Psoas muscle (tissue), 8 donors: Measurements from ENCODE around the gene CFAP141. TPM values are rescaled to one million over a fixed set of nuclear protein-coding genes. Genes with fewer than 3 reads are reported as not detected.
"Not testable (repeated sequence)": the region's sequence is repeated elsewhere in the genome, so short reads cannot be mapped to it uniquely, and the experiment has no call there.

Source experiments
- ATAC-seq, 4 donors: fragments of 200-7000 bp; cut with Tn5 transposase; one replicate each; pipeline ENCODE4 v1.9.1; 2020; ENCODE audit warnings: moderate library complexity in 3 of 4, mild to moderate bottlenecking in 2 of 4
- DNase-seq, 2 donors: peaks; one replicate each; pipeline ENCODE4 v3.0.0-alpha.2; 2020
- H3K27ac ChIP-seq: fragments of 200-600 bp; one replicate; pipeline ENCODE4 v1.8.0; 2022
- H3K27me3 ChIP-seq, 3 donors: fragments of 200-600 bp in 1 of 3; one replicate each; pipeline versions ENCODE4 v1.6.1 to v1.8.0; 2013 to 2022; ENCODE audit warnings: low read length in 2 of 3, mild to moderate bottlenecking in 2 of 3, moderate library complexity in 1 of 3; ENCODE audit not compliant: insufficient read depth in 3 of 3
- H3K36me3 ChIP-seq, 2 donors: fragments of 200-600 bp in 1 of 2; one replicate each; pipeline versions ENCODE4 v1.6.1 to v1.8.0; 2013 to 2022; ENCODE audit warnings: low read depth in 1 of 2, mild to moderate bottlenecking in 1 of 2, moderate library complexity in 1 of 2; ENCODE audit not compliant: insufficient read depth in 1 of 2
- H3K4me1 ChIP-seq: fragments of 200-600 bp; one replicate; pipeline ENCODE4 v1.8.0; 2022
- H3K4me3 ChIP-seq: fragments of 200-600 bp; one replicate; pipeline ENCODE4 v1.8.0; 2022; ENCODE audit warnings: mild to moderate bottlenecking
- H3K9me3 ChIP-seq: fragments of 200-600 bp; one replicate; pipeline ENCODE4 v1.8.0; 2022
- WGBS, 3 donors: extraction: QIAGEN DNeasy Blood & Tissue Kit; methylation state at CpG; one replicate each; pipeline versions ENCODE4 v1.1.6 to v1.1.7; 2013; 5-methylcytosine and 5-hydroxymethylcytosine counted together
- intact Hi-C, 2 donors: fragments of 100-400 bp; cut with DNase I; formaldehyde crosslinking; loops; one replicate each; pipeline versions ENCODE4 v1.11.0 to v1.14.2; 2022
- polyA plus RNA-seq, 3 donors: library from polyadenylated mRNA; stranded (reverse); fragments of 200-250 nt; gene quantifications; one replicate each; pipeline ENCODE4 v1.2.3, GENCODE V29; 2013
- total RNA-seq, 4 donors: library from RNA; stranded (reverse); fragmentation: NEBNext Ultra II Directional in 2 of 4; extraction: Animal tissue kit (Norgen Biotek cat#: 25700) in 2 of 4; gene quantifications; one replicate each; pipeline versions ENCODE4 v1.2.1 to v1.2.4, GENCODE V29; 2021 to 2023
- TF ChIP-seq, protein P1 (sequence below): fragments of 200-600 bp; IDR thresholded peaks from one replicate; pipeline ENCODE4 v1.8.0; 2022; ENCODE audit warnings: antibody characterized with exemption
- donor health status: healthy with polysubstance abuse.
- donor health status: DM: no; HTN: no; CAD: no; lungs with moderate emphysema.
- donor health status: Bipolar disorder and iron deficiency.
- donor health status: healthy.
- donor health status: DM: yes; HTN: yes; CAD: no.
- donor health status: DM: no; HTN: no; CAD: no.
- donor health status: DM: no; HTN: no; CAD: no.
- donor health status: DM: yes; HTN: yes; CAD: no.

The CFAP141 gene
- total and polyA plus RNA-seq, 7 donors, result not detected

DNA sequence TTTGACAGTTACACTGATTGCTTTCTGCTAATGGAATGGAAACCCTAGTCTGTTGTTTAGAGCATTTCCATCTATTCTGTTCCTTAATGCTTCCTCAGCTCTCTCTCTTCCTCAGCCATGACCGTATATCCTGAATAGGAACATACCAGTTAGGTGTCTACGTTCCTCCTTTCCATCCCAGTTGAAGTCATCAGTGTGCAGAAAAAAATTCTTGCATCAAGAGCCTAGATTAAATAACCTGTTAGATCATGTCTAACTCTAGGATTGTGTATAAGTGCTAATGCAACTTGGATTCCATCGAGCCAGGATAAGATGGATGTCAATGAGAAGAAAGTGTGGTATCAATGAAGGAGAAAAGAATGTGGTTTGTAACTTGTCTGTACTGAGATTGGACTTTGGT lies 33.4 kb upstream of the CFAP141 start:
- H3K27ac ChIP-seq, result peak overlapping the region; percentile 1
- peaks cover 6% of the 10 kb centered on the region for H3K4me1 ChIP-seq
- no peaks in the 10 kb centered on the region for H3K27me3 ChIP-seq
- 56 to 81% (median 61%) methylated on average over 3 of the region's 3 CpGs for WGBS, 3 donors
- TF ChIP-seq, protein P1, sequence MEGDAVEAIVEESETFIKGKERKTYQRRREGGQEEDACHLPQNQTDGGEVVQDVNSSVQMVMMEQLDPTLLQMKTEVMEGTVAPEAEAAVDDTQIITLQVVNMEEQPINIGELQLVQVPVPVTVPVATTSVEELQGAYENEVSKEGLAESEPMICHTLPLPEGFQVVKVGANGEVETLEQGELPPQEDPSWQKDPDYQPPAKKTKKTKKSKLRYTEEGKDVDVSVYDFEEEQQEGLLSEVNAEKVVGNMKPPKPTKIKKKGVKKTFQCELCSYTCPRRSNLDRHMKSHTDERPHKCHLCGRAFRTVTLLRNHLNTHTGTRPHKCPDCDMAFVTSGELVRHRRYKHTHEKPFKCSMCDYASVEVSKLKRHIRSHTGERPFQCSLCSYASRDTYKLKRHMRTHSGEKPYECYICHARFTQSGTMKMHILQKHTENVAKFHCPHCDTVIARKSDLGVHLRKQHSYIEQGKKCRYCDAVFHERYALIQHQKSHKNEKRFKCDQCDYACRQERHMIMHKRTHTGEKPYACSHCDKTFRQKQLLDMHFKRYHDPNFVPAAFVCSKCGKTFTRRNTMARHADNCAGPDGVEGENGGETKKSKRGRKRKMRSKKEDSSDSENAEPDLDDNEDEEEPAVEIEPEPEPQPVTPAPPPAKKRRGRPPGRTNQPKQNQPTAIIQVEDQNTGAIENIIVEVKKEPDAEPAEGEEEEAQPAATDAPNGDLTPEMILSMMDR, result no peak
- no peak overlapping the region for H3K4me3 ChIP-seq
- peaks cover 34 to 99% of the 10 kb centered on the region in 2 donors for H3K36me3 ChIP-seq
- intact Hi-C loops, result no loop called here
- ATAC-seq (peak; percentile 54 to 73 (median 70)), DNase-seq (no peak)
- no peaks in the 10 kb centered on the region for H3K9me3 ChIP-seq

DNA sequence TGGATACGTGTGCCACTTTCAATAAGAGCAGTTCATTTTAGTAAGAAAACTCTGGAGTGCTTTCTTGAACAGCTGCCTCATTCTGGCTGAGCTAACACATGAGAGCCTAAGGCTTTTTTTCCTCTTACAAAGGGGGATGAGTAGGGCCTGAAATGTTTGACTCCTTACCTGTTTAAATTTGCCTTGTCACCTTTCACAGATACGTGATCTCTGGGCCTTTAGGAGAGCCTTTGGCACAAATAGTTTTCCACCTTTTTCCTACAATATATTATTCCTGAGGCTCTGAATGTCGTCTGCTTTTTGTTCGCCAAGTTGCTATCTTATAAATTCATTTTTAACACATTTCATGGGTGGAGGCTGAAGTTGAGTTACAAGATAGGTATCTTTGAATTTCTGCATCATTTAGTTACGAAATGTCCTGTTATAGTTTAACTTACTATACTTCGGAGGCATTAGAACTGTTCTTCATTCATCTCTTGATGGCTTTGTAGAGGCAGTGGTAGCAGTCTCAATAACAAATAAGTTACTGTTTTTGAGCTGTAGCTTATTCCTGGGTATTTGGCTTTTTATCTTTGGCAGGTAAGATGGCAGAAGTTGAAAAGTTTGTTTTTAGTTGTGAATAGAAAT lies 31.9 kb upstream of the CFAP141 start:
- TF ChIP-seq, protein P1, result no peak
- WGBS, 3 donors, result 93 to 95% (median 94%) methylated on average over 6 of the region's 6 CpGs
- no peak overlapping the region for H3K4me3 ChIP-seq
- peaks cover 6% of the 10 kb centered on the region for H3K4me1 ChIP-seq
- no peak overlapping the region for H3K27ac ChIP-seq
- intact Hi-C loops, result no loop called here
- peaks cover 23 to 99% of the 10 kb centered on the region in 2 donors for H3K36me3 ChIP-seq
- ATAC-seq, result no peak
- no peak for DNase-seq
- H3K9me3 ChIP-seq, result no peaks in the 10 kb centered on the region
- no peaks in the 10 kb centered on the region for H3K27me3 ChIP-seq

DNA sequence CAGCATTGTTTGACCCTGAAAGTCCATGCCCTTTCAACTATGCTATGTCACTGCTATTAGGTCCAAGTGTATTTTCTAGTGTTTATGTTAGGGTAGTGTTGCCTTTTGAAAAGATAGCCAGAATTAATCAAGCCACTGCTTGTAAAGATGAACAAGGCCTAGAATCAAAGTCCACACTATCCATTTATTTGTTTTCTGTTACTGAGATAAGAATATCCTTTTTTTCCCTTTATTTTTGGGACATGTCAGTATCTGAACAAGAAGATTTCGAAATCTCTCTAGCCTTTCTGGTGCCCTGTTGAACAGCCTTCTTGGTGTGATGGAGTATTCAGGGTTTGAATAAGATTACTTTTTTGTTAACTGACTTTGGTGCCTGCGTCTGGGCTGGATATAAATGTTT lies 31.3 kb upstream of the CFAP141 start:
- Histone ChIP-seq H3K36me3 (peaks cover 23 to 99% of the 10 kb centered on the region in 2 donors), H3K27me3 (no peaks in the 10 kb centered on the region), H3K27ac (no peak overlapping the region), H3K4me1 (peaks cover 6% of the 10 kb centered on the region), H3K9me3 (no peaks in the 10 kb centered on the region), H3K4me3 (no peak overlapping the region)
- DNase-seq (no peak), ATAC-seq (no peak)
- WGBS, 3 donors, result 95 to 97% (median 96%) methylated on average over 2 of the region's 2 CpGs
- intact Hi-C loops, result no loop called here
- TF ChIP-seq, protein P1, result no peak

DNA sequence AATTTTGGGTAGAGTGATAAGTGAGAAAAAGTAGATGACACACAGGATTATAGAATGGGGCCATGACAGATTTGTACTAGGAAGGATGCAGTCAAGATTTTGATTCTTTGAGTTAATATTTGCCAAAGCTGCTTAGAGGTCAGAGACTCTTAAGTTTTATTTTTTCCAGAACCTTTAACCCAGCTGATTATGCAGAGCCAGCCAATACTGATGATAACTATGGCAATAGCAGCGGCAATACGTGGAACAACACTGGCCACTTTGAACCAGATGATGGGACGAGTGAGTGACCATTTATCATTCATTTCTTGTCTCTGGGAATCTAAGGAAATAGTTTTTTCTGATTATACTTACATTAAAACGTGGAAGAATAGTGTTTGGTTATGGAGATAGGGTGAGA lies 30.7 kb upstream of the CFAP141 start:
- TF ChIP-seq, protein P1, result no peak
- intact Hi-C loops, result no loop called here
- H3K4me1 ChIP-seq, result peaks cover 6% of the 10 kb centered on the region
- ATAC-seq (no peak), DNase-seq (no peak)
- H3K36me3 ChIP-seq, result peaks cover 23 to 99% of the 10 kb centered on the region in 2 donors
- WGBS, 3 donors, result 84 to 91% (median 88%) methylated on average over 4 of the region's 4 CpGs
- H3K4me3 ChIP-seq, result no peak overlapping the region
- H3K9me3 ChIP-seq, result no peaks in the 10 kb centered on the region
- no peak overlapping the region for H3K27ac ChIP-seq
- H3K27me3 ChIP-seq, result no peaks in the 10 kb centered on the region

DNA sequence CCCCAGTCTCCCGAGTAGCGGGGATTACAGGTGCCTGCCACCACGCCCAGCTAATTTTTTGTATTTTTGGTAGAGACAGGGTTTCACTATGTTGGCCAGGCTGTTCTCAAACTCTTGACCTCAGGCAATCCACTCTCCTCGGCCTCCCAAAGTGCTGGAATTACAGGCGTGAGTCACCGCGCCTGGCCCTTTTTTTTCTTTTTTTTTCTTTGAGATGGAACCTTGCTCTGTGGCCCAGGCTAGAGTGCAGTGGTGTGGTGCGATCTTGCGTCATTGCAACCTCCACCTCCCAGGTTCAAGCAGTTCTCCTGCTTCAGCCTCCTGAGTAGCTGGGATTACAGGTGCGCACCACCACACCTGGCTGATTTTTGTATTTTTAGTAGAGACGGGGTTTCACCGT lies 27.0 kb upstream of the CFAP141 start:
- WGBS, 3 donors, result 94 to 98% (median 95%) methylated on average over 12 of the region's 12 CpGs
- H3K4me1 ChIP-seq, H3K9me3 ChIP-seq, H3K27me3 ChIP-seq, H3K4me3 ChIP-seq, intact Hi-C loops, DNase-seq, H3K27ac ChIP-seq, ATAC-seq: not testable (repeated sequence)
- H3K36me3 ChIP-seq, result peaks cover 13 to 100% of the 10 kb centered on the region in 2 donors

DNA sequence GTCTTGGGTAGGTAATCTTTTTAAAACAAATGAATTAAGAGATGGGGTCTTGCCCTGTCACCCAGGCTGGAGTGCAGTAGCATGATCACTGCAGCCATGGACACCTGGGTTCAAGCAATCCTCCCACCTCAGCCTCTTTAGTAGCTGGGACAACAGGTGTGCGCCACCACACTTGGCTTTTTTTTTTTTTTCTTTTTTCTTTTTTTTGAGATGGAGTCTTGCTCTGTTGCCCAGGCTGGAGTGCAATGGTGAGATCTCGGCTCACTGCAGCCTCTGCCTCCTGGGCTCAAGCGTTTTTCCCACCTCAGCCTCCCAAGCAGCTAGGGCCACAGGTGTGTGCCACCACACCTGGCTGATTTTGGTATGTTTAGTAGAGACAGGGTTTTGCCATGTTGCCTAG lies 25.0 kb upstream of the CFAP141 start:
- 94 to 99% (median 96%) methylated on average over 3 of the region's 3 CpGs for WGBS, 3 donors
- DNase-seq, H3K4me1 ChIP-seq, H3K4me3 ChIP-seq, ATAC-seq, H3K27me3 ChIP-seq, H3K9me3 ChIP-seq, H3K27ac ChIP-seq: not testable (repeated sequence)
- peaks cover 6 to 100% of the 10 kb centered on the region in 2 donors for H3K36me3 ChIP-seq
- intact Hi-C loops, result loop anchor here in 1 of 2 donors (1.0 kb wide), 1 partner anchor 25 kb away; no protein-coding TSS in a partner anchor
